RPMI7951 (cell line): ENCODE data around the gene TDRD6. TPM values are rescaled to one million over a fixed set of nuclear protein-coding genes. Genes with fewer than 3 reads are reported as not detected.
"Not testable (repeated sequence)": the region's sequence is repeated elsewhere in the genome, so short reads cannot be mapped to it uniquely, and the experiment has no call there.

Experiments
- DNase-seq: peaks from one replicate; pipeline ENCODE4 v3.0.0-alpha.2; 2012; ENCODE audit warnings: low read depth
- total RNA-seq: library from RNA; depleted of rRNA; stranded (reverse); fragments of >200 nt; shearing (Covaris generic); gene quantifications from 2 replicates; pipeline ENCODE4 v1.2.3, GENCODE V29; 2014; rRNA removed

TDRD6 gene
- total RNA-seq, 1 experiment from 2014 or later: not detected

- DNase-seq: not testable (repeated sequence)
Observed at GRCh38 chr6:46744159-46744725, 56.6 kb downstream of the TDRD6 start.

- DNase-seq: no peak
Observed at GRCh38 chr6:46745973-46746372, 58.3 kb downstream of the TDRD6 start.

- DNase-seq: no peak
Observed at GRCh38 chr6:46746696-46747095, 59.0 kb downstream of the TDRD6 start, which contains the start of gene ANKRD66. ANKRD66 (plus strand) TSS chr6:46746933; CDS start chr6:46751949, 5,016 bp downstream.

- DNase-seq: no peak
Observed at GRCh38 chr6:46748940-46749503, 61.3 kb downstream of the TDRD6 start.

- no peak for DNase-seq
Observed at GRCh38 chr6:46749731-46750130, 62.0 kb downstream of the TDRD6 start.

GRCh38 chr6:46751658-46752057, 64.0 kb downstream of the TDRD6 start:
- DNase-seq: no peak

Other genes starting within 250 kb of the TDRD6 start
- 0.48 and 0.49 TPM in 2 replicates for gene RCAN2, start 196.4 kb upstream of the TDRD6 start, total RNA-seq
- gene CYP39A1, start 35.1 kb upstream of the TDRD6 start, total RNA-seq: 1.8 and 2.3 TPM in 2 replicates
- 1.8 and 2.6 TPM in 2 replicates for gene SLC25A27, start 34.9 kb upstream of the TDRD6 start, total RNA-seq
- 0.48 and 0.59 TPM in 2 replicates for gene PLA2G7, start 47.5 kb downstream of the TDRD6 start, total RNA-seq
- gene ANKRD66, start 59.0 kb downstream of the TDRD6 start, total RNA-seq: not detected in 2 replicates
- not detected in 2 replicates for gene MEP1A, start 105.5 kb downstream of the TDRD6 start, total RNA-seq
- 0.12 and 0.20 TPM in 2 replicates for gene ADGRF5, start 234.1 kb downstream of the TDRD6 start, total RNA-seq